ENCODE measurements around the gene PIK3AP1.

DNA sequence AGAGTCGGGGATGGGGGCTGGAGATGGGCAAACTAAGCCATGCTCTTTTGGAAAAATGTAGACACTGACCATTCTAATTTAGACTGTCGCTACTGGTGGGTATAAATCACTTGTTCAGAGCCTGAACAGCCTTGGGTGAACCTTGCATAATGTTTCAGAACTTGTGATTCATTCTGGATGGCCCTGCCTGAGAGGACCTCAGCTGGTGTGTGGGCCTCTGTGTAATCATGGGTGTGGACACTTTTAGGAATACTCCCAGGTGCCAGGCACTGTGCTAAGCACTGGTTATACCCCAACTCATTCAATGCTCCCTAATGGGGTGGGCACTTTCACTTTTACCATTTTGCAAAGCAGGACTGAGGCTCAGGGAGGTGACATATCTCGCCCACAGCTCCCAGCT, 106.7 kb downstream of the PIK3AP1 start:
- TF ChIP-seq, protein P1, sequence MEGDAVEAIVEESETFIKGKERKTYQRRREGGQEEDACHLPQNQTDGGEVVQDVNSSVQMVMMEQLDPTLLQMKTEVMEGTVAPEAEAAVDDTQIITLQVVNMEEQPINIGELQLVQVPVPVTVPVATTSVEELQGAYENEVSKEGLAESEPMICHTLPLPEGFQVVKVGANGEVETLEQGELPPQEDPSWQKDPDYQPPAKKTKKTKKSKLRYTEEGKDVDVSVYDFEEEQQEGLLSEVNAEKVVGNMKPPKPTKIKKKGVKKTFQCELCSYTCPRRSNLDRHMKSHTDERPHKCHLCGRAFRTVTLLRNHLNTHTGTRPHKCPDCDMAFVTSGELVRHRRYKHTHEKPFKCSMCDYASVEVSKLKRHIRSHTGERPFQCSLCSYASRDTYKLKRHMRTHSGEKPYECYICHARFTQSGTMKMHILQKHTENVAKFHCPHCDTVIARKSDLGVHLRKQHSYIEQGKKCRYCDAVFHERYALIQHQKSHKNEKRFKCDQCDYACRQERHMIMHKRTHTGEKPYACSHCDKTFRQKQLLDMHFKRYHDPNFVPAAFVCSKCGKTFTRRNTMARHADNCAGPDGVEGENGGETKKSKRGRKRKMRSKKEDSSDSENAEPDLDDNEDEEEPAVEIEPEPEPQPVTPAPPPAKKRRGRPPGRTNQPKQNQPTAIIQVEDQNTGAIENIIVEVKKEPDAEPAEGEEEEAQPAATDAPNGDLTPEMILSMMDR (conservative IDR thresholded peaks at IDR 0.05; ENCODE audit: low read length), result no peak
- TF ChIP-seq EZH2phosphoT487 (IDR thresholded peaks at IDR 0.05; ENCODE audit: borderline replicate concordance), result no peak

All from Loucy (cell line).